ENCODE data around the gene TNNT3. TPM values are rescaled to one million over a fixed set of nuclear protein-coding genes. Genes with fewer than 3 reads are reported as not detected.

TNNT3 gene
- total and polyA plus RNA-seq, 2 experiments from 2014 or later = not detected

DNA sequence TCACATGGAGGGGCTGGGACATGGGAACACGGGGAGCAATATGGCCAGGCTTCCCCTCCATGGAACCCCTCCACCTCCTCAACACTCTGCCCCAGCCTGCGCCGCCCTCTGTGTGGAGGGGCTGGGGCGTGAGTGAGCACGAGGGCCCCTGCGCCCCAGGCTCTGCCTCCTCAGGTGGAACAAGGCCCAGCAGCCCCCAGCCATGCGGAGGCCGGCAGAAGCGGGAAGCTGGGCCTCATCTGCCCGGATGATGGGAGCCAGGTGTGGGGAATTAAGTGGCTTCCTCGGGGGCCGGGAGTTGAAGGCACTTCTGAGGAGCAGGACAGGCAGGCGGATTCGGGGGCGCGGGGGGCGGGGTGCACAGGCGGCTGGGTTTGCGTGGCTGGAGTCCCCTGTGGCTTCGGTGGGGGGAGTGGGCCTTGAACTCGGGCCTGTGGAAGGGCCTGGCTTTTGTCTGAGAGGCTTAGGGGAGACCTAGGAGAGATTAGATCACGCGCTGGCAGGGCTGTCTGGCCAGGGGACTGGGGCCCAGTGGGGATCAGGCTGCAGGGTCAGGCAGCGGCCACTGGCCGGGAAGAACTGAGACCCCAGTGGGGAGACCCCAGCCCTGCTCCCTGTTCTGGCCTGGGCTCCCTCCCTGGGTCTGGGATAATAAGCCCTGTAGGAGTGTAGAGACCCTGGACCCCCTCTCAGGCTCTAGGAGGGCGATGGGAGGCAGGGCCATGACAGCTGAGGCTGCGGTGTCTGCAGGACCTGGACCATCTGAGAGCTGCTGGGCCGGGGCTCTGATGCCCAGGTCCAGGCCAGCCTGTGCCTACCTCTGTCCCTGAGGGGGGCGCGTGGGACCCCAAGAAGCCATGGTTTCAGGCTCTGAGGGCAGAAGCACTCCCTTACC is 41.1 kb upstream of the TNNT3 start:
- H4K20me1 ChIP-seq (ENCODE audit: insufficient read depth) = no peaks in the 10 kb centered on the region
- no peaks in the 10 kb centered on the region for H3K27me3 ChIP-seq (replicated peaks; ENCODE audit: insufficient read depth)
- no peaks in the 10 kb centered on the region for H3K4me1 ChIP-seq (ENCODE audit: insufficient read depth)
- 77 to 79% methylated on average over 20 to 30 of the region's 30 CpGs for WGBS, 2 experiments (ENCODE audit: low coverage in 1 of 2, low lambda C conversion rate in 2 of 2, missing lambda C conversion rate in 2 of 2)
- in situ Hi-C loops (cut with MboI) = no loop called here
- no peak overlapping the region for H3K4me3 ChIP-seq
- no peaks in the 10 kb centered on the region for H3K79me2 ChIP-seq (ENCODE audit: insufficient read depth)
- no peak overlapping the region for H3K9ac ChIP-seq
- TF ChIP-seq EZH2phosphoT487 (IDR thresholded peaks at IDR 0.05; ENCODE audit: insufficient read depth, low read depth) = no peak
- no peak for TF ChIP-seq EZH2 (IDR thresholded peaks at IDR 0.05; ENCODE audit: insufficient read depth, poor library complexity, severe bottlenecking)
- H3F3A ChIP-seq (ENCODE audit: insufficient read depth) = no peaks in the 10 kb centered on the region
- no peak overlapping the region for H3K4me2 ChIP-seq (ENCODE audit: unreplicated experiment)
- DNase-seq = no peak
- no peaks in the 10 kb centered on the region for H3K9me2 ChIP-seq (ENCODE audit: insufficient read depth)
- H3K9me3 ChIP-seq (ENCODE audit: low read depth) = no peaks in the 10 kb centered on the region
- no peak overlapping the region for H2AFZ ChIP-seq
- no peak overlapping the region for H3K27ac ChIP-seq
- no peaks in the 10 kb centered on the region for H3K36me3 ChIP-seq (ENCODE audit: low read depth)

DNA sequence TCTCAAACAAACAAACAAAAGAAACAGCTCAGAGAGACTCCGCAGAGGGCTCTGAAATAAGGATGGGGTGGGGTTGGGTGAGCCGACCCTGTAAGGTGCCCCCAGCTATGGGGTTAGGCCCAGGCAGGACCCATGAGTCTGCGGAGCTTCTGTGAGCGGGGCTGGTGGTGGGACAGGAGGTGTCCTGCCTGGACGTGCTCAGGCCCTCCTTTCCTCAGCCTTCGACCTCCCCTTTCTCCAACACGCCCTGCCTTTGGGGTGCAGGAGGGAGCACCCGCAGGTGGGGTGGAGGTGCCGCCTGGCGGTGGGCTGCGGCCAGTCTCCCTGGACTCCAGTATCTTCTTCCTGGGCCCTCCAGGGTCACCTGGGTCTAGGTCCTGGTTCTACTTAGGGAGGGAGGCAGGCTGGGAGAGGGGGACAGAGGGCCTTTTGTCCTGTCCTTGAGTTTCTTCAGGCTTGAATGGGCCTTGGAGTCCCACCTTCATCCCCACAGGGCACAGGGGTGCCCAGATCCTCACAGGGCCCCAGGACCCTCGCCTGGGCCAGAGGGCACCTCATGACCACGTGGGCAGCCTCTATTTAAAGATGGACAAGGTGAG is 40.1 kb upstream of the TNNT3 start:
- no peaks in the 10 kb centered on the region for H4K20me1 ChIP-seq (ENCODE audit: insufficient read depth)
- H3F3A ChIP-seq (ENCODE audit: insufficient read depth) = no peaks in the 10 kb centered on the region
- H3K36me3 ChIP-seq (ENCODE audit: low read depth) = no peaks in the 10 kb centered on the region
- no peak overlapping the region for H3K4me3 ChIP-seq
- no peak overlapping the region for H3K4me2 ChIP-seq (ENCODE audit: unreplicated experiment)
- no peaks in the 10 kb centered on the region for H3K27me3 ChIP-seq (replicated peaks; ENCODE audit: insufficient read depth)
- no peak for DNase-seq
- in situ Hi-C loops (cut with MboI) = no loop called here
- H3K4me1 ChIP-seq (ENCODE audit: insufficient read depth) = no peaks in the 10 kb centered on the region
- no peaks in the 10 kb centered on the region for H3K79me2 ChIP-seq (ENCODE audit: insufficient read depth)
- no peak overlapping the region for H2AFZ ChIP-seq
- no peaks in the 10 kb centered on the region for H3K9me2 ChIP-seq (ENCODE audit: insufficient read depth)
- H3K27ac ChIP-seq = no peak overlapping the region
- TF ChIP-seq EZH2phosphoT487 (IDR thresholded peaks at IDR 0.05; ENCODE audit: insufficient read depth, low read depth) (no peak), EZH2 (IDR thresholded peaks at IDR 0.05; ENCODE audit: insufficient read depth, poor library complexity, severe bottlenecking) (no peak)
- H3K9me3 ChIP-seq (ENCODE audit: low read depth) = no peaks in the 10 kb centered on the region
- H3K9ac ChIP-seq = no peak overlapping the region
- 81 to 85% methylated on average over 10 to 13 of the region's 13 CpGs for WGBS, 2 experiments (ENCODE audit: low coverage in 1 of 2, low lambda C conversion rate in 2 of 2, missing lambda C conversion rate in 2 of 2)

DNA sequence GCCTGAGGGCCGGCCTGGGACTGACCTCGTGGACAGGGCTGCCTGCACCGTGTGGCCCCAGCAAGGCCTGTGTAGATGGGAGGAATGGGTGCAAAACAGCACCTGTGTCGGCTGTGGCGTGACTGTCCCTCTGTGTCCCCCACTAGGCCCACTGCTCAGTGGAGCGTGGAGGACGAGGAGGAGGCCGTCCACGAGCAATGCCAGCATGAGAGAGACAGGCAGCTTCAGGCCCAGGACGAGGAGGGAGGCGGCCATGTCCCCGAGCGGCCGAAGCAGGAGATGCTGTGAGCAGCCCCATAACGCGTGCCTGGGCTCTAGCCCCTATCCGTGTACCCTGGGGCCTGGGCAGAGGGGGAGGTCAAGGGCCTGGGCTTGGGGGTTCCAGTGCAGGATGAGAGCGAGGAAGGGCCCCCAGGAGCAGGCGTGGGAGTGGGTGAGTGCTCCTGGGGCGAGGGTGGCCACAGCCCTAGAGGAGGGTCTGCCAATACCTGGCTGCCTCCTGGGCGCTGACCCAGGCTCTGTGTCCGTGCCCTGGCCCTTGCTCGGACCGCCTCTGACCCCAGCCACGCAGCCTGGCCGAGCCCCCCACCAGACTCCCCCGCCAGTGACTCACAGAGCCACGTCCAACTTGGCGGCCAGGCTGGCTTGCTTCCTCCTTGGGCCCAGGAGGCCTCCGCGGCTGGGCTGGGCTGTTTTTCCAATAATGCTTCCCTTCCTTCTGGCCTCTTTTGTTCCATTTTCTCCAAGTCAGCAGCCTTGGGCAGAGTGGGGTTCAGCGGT is 39.4 kb upstream of the TNNT3 start:
- in situ Hi-C loops (cut with MboI) = no loop called here
- no peak overlapping the region for H3K4me3 ChIP-seq
- 0 out of 2 replicates have a peak overlapping the region, but pooled peaks have one; percentile 38 for H2AFZ ChIP-seq
- no peaks in the 10 kb centered on the region for H4K20me1 ChIP-seq (ENCODE audit: insufficient read depth)
- WGBS, 2 experiments (ENCODE audit: low coverage in 1 of 2, low lambda C conversion rate in 2 of 2, missing lambda C conversion rate in 2 of 2) = 52 to 58% methylated on average over 30 of the region's 32 CpGs
- no peaks in the 10 kb centered on the region for H3K36me3 ChIP-seq (ENCODE audit: low read depth)
- H3F3A ChIP-seq (ENCODE audit: insufficient read depth) = no peaks in the 10 kb centered on the region
- H3K9me2 ChIP-seq (ENCODE audit: insufficient read depth) = no peaks in the 10 kb centered on the region
- TF ChIP-seq EZH2phosphoT487 (IDR thresholded peaks at IDR 0.05; ENCODE audit: insufficient read depth, low read depth) (no peak), EZH2 (IDR thresholded peaks at IDR 0.05; ENCODE audit: insufficient read depth, poor library complexity, severe bottlenecking) (no peak)
- peak; percentile 45 for DNase-seq
- no peaks in the 10 kb centered on the region for H3K9me3 ChIP-seq (ENCODE audit: low read depth)
- peak overlapping the region; percentile 51; the same call in 1 of the 2 replicates for H3K9ac ChIP-seq
- H3K27ac ChIP-seq = no peak overlapping the region
- no peaks in the 10 kb centered on the region for H3K79me2 ChIP-seq (ENCODE audit: insufficient read depth)
- no peak overlapping the region for H3K4me2 ChIP-seq (ENCODE audit: unreplicated experiment)
- no peaks in the 10 kb centered on the region for H3K27me3 ChIP-seq (replicated peaks; ENCODE audit: insufficient read depth)
- H3K4me1 ChIP-seq (ENCODE audit: insufficient read depth) = no peaks in the 10 kb centered on the region

DNA sequence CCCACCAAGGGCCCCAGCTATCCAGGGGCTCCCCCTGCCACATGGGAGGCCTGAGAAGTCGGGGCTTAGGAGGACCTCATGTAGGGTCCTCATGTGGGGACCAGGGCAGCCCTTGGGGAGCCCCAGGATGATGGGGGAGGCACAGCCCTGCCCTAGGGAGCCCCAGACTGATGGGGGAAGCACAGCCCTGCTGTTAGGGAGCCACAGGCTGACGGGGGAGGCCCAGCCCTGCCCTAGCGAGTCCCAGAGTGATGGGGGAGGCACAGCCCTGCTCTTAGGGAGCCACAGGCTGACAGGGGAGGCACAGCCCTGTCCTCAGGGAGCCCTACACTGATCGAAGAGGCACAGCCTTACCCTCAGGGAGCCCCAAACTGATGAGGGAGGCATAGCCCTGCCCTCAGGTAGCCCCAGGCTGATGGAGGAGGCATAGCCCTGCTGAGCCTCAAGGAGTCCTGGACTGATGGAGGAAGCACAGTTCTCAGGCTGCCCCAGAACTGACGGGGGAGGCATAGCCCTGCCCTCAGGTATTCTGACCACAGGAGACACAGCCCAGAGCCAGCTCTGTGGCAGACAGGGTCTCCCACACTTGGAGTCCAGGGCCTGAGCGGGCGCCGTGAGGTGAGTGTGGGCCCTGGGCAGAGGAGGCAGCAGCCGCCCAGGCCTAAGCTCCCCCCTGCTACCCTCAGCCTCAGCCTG is 38.6 kb upstream of the TNNT3 start:
- Histone ChIP-seq H3K27me3 (replicated peaks; ENCODE audit: insufficient read depth) (no peaks in the 10 kb centered on the region), H2AFZ (0 out of 2 replicates have a peak overlapping the region, but pooled peaks have one; percentile 38)

More for the DNA sequence above, 38.6 kb upstream of the TNNT3 start:
- Histone ChIP-seq H3K36me3 (ENCODE audit: low read depth) (no peaks in the 10 kb centered on the region), H3K9ac (peak overlapping the region; percentile 51; the same call in 1 of the 2 replicates), H3K79me2 (ENCODE audit: insufficient read depth) (no peaks in the 10 kb centered on the region), H3F3A (ENCODE audit: insufficient read depth) (no peaks in the 10 kb centered on the region), H3K4me1 (ENCODE audit: insufficient read depth) (no peaks in the 10 kb centered on the region), H3K27ac (no peak overlapping the region), H3K9me2 (ENCODE audit: insufficient read depth) (no peaks in the 10 kb centered on the region), H4K20me1 (ENCODE audit: insufficient read depth) (no peaks in the 10 kb centered on the region), H3K9me3 (ENCODE audit: low read depth) (no peaks in the 10 kb centered on the region), H3K4me2 (ENCODE audit: unreplicated experiment) (no peak overlapping the region), H3K4me3 (no peak overlapping the region)
- in situ Hi-C loops (cut with MboI) = no loop called here
- no peak for DNase-seq
- TF ChIP-seq EZH2phosphoT487 (IDR thresholded peaks at IDR 0.05; ENCODE audit: insufficient read depth, low read depth) (no peak), EZH2 (IDR thresholded peaks at IDR 0.05; ENCODE audit: insufficient read depth, poor library complexity, severe bottlenecking) (no peak)
- WGBS, 2 experiments (ENCODE audit: low coverage in 1 of 2, low lambda C conversion rate in 2 of 2, missing lambda C conversion rate in 2 of 2) = 72 to 76% methylated on average over 9 of the region's 9 CpGs
